ENCODE results near the gene MYO5B. TPM values are rescaled to one million over a fixed set of nuclear protein-coding genes. Genes with fewer than 3 reads are reported as not detected.

The MYO5B gene
- total RNA-seq, 1 donor from 2014 or later, result 0.21 TPM

GRCh38 chr18:49976001-49976400 lies 218.9 kb downstream of the MYO5B start:
- TF ChIP-seq, protein P1, sequence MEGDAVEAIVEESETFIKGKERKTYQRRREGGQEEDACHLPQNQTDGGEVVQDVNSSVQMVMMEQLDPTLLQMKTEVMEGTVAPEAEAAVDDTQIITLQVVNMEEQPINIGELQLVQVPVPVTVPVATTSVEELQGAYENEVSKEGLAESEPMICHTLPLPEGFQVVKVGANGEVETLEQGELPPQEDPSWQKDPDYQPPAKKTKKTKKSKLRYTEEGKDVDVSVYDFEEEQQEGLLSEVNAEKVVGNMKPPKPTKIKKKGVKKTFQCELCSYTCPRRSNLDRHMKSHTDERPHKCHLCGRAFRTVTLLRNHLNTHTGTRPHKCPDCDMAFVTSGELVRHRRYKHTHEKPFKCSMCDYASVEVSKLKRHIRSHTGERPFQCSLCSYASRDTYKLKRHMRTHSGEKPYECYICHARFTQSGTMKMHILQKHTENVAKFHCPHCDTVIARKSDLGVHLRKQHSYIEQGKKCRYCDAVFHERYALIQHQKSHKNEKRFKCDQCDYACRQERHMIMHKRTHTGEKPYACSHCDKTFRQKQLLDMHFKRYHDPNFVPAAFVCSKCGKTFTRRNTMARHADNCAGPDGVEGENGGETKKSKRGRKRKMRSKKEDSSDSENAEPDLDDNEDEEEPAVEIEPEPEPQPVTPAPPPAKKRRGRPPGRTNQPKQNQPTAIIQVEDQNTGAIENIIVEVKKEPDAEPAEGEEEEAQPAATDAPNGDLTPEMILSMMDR (IDR thresholded peaks at IDR 0.05), result no peak
- Histone ChIP-seq H3K27ac (no peak overlapping the region), H3K4me3 (no peak overlapping the region)

DNA sequence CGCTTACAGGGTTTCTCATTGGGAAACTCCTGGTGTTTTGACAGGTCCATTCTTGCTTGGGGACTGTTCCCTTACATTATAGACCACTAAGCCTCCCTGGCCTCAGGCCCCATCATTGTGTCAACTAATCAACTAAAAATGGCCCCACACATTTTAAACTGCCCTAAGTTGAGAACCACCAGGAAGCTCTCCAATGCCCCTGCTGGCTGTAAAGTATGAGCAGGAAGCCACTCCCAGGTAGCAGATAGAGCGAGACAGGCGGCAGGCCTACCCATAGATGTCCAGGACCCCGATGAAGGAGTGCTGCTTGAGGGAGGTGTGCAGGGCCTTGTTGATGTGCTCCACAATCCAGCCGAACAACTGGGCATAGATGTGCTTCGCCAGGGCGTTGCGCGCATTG lies 220.9 kb downstream of the MYO5B start:
- intact Hi-C loops (cut with DNase I), result no loop called here
- TF ChIP-seq, protein P1 (IDR thresholded peaks at IDR 0.05), result no peak
- no peak overlapping the region for H3K4me3 ChIP-seq
- no peaks in the 10 kb centered on the region for H3K9me3 ChIP-seq
- H3K27me3 ChIP-seq, result no peaks in the 10 kb centered on the region
- peaks cover 0 to 2% of the 10 kb centered on the region in 2 donors for H3K36me3 ChIP-seq
- no peaks in the 10 kb centered on the region for H3K4me1 ChIP-seq
- no peak overlapping the region for H3K27ac ChIP-seq
- DNase-seq (ENCODE audit: low spot score in 2 of 2), result no peak

More at GRCh38 chr18:49976001-49976400, 218.9 kb downstream of the MYO5B start:
- intact Hi-C loops (cut with DNase I), result no loop called here
- DNase-seq (ENCODE audit: low spot score in 2 of 2), result no peak
- peaks cover 0 to 2% of the 10 kb centered on the region in 2 donors for H3K36me3 ChIP-seq
- no peaks in the 10 kb centered on the region for H3K4me1 ChIP-seq
- H3K9me3 ChIP-seq, result no peaks in the 10 kb centered on the region
- H3K27me3 ChIP-seq, result no peaks in the 10 kb centered on the region

GRCh38 chr18:49973592-49973991 lies 221.4 kb downstream of the MYO5B start:
- Histone ChIP-seq H3K27ac (no peak overlapping the region), H3K9me3 (no peaks in the 10 kb centered on the region), H3K36me3 (peaks cover 0 to 2% of the 10 kb centered on the region in 2 donors), H3K4me1 (no peaks in the 10 kb centered on the region), H3K4me3 (no peak overlapping the region), H3K27me3 (no peaks in the 10 kb centered on the region)
- DNase-seq (ENCODE audit: low spot score in 2 of 2), result no peak
- intact Hi-C loops (cut with DNase I), result no loop called here
- TF ChIP-seq, protein P1 (IDR thresholded peaks at IDR 0.05), result no peak

DNA sequence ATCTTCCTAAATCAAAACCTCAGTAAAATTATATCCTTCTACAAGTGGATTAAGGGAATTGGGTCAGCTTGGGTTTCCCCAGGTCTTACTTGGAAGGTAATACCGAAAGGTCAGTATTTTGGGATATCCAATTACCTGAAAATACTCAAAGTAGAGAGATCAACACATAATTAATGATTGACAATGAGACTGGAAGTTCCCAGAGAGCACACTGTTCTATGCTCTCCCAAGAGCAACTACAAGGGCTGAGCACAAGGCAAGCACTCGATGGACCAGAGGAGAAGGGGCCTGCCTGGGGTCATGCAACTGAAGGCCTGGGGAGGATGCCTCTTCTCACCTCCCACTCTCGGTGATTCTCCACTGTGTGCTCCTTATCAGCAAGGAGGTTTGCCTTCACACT lies 222.4 kb downstream of the MYO5B start:
- intact Hi-C loops (cut with DNase I), result no loop called here

GRCh38 chr18:49971462-49971861 lies 223.5 kb downstream of the MYO5B start:
- Histone ChIP-seq H3K4me3 (no peak overlapping the region), H3K4me1 (no peaks in the 10 kb centered on the region), H3K27ac (no peak overlapping the region), H3K36me3 (peaks cover 0 to 2% of the 10 kb centered on the region in 2 donors), H3K27me3 (no peaks in the 10 kb centered on the region), H3K9me3 (no peaks in the 10 kb centered on the region)
- DNase-seq (ENCODE audit: low spot score in 2 of 2), result no peak
- intact Hi-C loops (cut with DNase I), result no loop called here
- TF ChIP-seq, protein P1 (IDR thresholded peaks at IDR 0.05), result no peak

More for the DNA sequence above, 222.4 kb downstream of the MYO5B start:
- DNase-seq (ENCODE audit: low spot score in 2 of 2), result no peak
- no peak overlapping the region for H3K4me3 ChIP-seq
- TF ChIP-seq, protein P1 (IDR thresholded peaks at IDR 0.05), result no peak
- H3K27ac ChIP-seq, result no peak overlapping the region
- H3K9me3 ChIP-seq, result no peaks in the 10 kb centered on the region
- H3K36me3 ChIP-seq, result peaks cover 0 to 2% of the 10 kb centered on the region in 2 donors
- no peaks in the 10 kb centered on the region for H3K27me3 ChIP-seq
- no peaks in the 10 kb centered on the region for H3K4me1 ChIP-seq

DNA sequence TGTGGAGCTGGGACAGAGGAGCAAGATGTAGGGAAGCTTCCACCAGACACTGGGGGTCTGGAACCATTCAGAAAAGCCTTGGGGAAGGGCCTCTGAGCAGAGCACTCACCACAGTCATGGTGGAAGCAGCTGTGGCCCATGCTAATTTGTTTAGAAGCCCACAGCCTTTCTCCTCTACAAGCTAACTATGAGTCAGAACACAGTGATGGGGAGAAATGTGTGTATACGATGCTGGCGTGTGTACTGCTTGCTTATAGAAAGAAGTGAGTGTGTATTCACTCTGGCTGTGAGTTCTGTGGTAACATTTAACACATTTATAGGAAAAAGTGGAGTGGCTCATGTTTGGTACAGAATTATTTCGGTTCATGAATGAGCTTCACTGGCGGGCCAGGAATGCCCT lies 224.6 kb downstream of the MYO5B start:
- Histone ChIP-seq H3K36me3 (peaks cover 0 to 2% of the 10 kb centered on the region in 2 donors), H3K4me1 (no peaks in the 10 kb centered on the region), H3K27ac (no peak overlapping the region), H3K4me3 (no peak overlapping the region), H3K27me3 (no peaks in the 10 kb centered on the region), H3K9me3 (no peaks in the 10 kb centered on the region)
- TF ChIP-seq, protein P1 (IDR thresholded peaks at IDR 0.05), result no peak
- DNase-seq (ENCODE audit: low spot score in 2 of 2), result no peak
- intact Hi-C loops (cut with DNase I), result no loop called here

Measured in ascending aorta (tissue), 2 donors.